Coronary artery (tissue), 2 donors: Measurements from ENCODE around the gene STAT5A.
"Not testable (repeated sequence)": the region's sequence is repeated elsewhere in the genome, so short reads cannot be mapped to it uniquely, and the experiment has no call there.

Source experiments
- DNase-seq: peaks from one replicate; pipeline ENCODE4 v3.0.0-alpha.2; 2017; ENCODE audit warnings: low spot score
- H3K27ac ChIP-seq, 2 donors: fragments of 200-600 bp; sonication (generic); one replicate each; pipeline ENCODE4 v1.5.1; 2016 to 2019
- H3K4me3 ChIP-seq: fragments of 200-600 bp; sonication (generic); 2 replicates; pipeline ENCODE4 v1.5.1; 2016; ENCODE audit warnings: mild to moderate bottlenecking, moderate library complexity
- CTCF ChIP-seq: fragments of 200-600 bp; sonication (generic); IDR thresholded peaks from one replicate; pipeline ENCODE4 v1.5.1; 2019; ENCODE audit warnings: antibody characterized with exemption

STAT5A gene

DNA sequence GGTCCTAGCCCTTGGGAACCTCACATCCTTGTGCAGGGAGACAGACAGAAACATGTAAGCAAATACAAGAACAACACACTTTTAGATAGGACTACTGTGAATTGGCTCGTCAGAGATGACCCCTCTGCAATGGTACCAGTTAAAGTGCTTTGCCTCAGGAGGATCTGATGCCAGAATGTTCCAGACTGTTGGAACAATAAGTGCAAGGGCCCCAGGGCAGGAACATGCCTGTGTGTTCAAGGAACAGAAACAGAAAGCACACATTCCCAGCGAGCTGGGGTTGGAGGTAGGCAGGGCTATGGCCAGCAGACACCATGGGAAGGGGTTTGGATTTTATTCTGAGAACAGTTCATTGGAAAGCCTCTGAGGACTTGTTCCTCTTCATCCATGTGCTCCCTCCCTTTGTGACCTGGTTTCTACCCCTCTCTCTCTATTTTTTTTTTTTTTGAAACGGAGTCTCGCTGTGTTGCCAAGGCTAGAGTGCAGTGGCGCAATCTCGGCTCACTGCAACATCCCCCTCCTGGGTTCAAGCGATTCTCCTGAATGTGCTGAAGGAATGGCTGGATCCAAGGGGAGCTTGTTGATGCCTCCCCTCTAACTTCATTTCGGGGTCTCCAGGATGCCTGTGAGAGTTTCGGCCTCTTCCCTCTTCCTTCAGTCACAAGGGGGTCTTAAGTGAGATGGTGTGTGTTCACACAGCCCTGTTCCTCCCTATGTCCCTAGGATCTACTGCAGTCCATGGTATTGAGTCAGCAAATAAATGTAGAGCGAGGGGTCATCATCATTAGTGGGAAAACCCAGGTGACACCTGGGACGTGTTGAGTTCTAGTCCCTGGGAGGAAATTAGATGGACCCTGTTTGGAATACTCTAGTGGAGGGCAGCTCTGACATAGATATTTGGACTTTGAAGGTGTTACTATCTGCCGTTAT lies 6.4 kb downstream of the STAT5A start:
- Histone ChIP-seq H3K4me3 (no peak overlapping the region), H3K27ac (no peak overlapping the region)
- no peak for TF ChIP-seq CTCF
- no peak for DNase-seq

DNA sequence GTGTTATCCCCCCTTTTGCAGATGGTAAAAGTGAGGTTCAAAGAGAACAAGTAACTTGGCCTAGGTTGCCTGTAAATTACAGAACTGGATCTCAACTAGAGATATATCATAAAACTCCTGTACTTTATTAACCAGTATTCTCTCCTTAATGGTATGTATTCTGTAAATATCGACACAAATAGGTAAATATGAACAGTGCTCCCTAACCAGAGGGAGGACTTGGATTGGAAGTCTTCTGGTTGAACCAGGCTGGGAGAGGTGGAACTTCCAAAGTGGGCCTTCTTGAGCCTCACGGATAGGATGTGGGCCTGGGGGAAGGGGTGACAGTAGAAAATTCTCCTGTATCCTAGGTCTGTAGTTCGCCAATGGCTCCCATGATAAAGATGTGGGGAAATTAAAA lies 7.7 kb downstream of the STAT5A start:
- H3K4me3 ChIP-seq, result no peak overlapping the region
- no peak overlapping the region for H3K27ac ChIP-seq
- no peak for TF ChIP-seq CTCF
- DNase-seq, result no peak

DNA sequence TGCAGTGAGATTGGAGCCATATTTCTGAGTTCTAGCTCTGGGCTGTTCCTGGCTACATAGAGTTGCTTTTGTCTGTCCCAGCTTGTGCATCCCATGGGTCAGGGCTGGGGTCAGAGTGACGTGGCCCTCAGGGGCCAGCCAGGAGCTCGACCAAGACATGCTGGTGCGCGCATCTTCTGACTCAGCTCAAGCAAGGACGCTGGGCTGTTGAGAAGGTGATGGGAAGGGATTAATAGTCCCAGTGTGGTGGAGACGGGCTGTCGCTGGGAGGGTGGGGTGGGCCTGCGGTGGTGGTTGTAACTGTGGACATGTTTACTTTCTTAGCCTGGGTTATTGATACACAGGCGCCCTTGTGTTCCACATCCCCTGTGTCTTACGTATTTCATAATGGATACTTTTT lies 9.5 kb downstream of the STAT5A start:
- DNase-seq, H3K4me3 ChIP-seq, H3K27ac ChIP-seq: not testable (repeated sequence)

GRCh38 chr17:42299361-42299760 lies 11.1 kb downstream of the STAT5A start:
- not testable (repeated sequence) for H3K27ac ChIP-seq, DNase-seq, H3K4me3 ChIP-seq

GRCh38 chr17:42299913-42300312 lies 11.6 kb downstream of the STAT5A start:
- H3K27ac ChIP-seq, DNase-seq, H3K4me3 ChIP-seq: not testable (repeated sequence)

- no peak for TF ChIP-seq CTCF
- no peak for DNase-seq
- no peak overlapping the region for H3K4me3 ChIP-seq
- no peak overlapping the region for H3K27ac ChIP-seq
These were observed 12.7 kb downstream of the STAT5A start for GRCh38 chr17:42301022-42301421.

DNA sequence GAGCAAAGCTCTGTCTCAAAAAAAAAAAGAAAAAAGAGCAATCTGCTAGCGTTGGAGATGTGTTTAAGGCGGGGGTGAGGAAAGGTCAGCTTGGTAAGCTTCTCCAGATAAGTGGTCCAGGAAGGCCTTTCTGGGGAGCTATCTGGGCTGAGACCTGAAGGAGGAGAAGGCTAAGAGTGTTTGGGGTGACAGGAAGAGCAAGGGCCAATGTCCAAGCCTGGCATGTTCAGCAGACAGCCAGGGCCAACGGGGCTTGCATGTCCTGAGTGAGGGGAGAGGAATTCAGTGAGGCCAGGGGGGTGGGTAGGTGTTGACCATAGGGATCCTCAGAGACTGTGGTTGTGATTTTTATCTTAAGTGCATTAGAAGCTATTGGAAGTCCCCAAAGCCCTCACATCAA lies 15.4 kb downstream of the STAT5A start:
- no peak for DNase-seq
- Histone ChIP-seq H3K27ac (no peak overlapping the region), H3K4me3 (no peak overlapping the region)
- TF ChIP-seq CTCF, result no peak

DNA sequence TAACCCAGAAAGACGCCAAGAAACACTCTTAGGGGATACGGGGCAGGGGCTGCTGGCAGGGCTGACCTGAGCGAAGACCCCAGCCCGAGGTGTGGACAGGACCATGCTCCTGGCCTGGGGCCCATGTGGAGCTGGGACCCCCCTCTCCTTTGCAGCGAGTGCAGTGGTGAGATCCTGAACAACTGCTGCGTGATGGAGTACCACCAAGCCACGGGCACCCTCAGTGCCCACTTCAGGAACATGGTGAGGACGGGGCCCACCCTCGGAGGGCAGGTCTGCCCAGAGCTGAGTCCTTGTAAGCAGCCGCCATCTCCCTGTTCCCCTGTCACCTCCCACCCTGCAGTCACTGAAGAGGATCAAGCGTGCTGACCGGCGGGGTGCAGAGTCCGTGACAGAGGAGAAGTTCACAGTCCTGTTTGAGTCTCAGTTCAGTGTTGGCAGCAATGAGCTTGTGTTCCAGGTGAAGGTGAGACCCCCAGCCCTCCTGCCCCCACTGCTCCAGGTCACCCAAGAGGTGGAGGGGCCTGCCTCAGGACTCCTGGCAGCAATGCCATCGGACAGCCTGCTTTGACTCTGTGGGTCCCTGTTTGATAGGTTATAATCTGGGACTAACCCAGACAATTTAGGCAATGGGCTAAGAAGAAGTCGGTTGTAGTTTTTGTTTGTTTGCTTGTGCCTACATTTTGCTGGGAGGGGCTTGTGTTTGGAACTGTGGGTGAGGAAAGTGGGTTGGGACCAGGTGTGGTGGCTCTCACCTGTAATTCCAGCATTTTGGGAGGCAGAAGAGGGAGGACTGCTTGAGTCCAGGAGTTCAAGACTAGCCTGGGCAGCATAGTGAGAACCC lies 16.1 kb downstream of the STAT5A start:
- no peak for DNase-seq
- no peak for TF ChIP-seq CTCF
- no peak overlapping the region for H3K4me3 ChIP-seq

GRCh38 chr17:42305031-42305330 lies 16.7 kb downstream of the STAT5A start:
- not testable (repeated sequence) for H3K4me3 ChIP-seq, DNase-seq, H3K27ac ChIP-seq

More for the DNA sequence above, 16.1 kb downstream of the STAT5A start:
- no peak overlapping the region for H3K27ac ChIP-seq
